ENCODE measurements around the gene DAAM1. TPM values are rescaled to one million over a fixed set of nuclear protein-coding genes. Genes with fewer than 3 reads are reported as not detected.
A peak's percentile ranks its signal among the peaks of the same experiment; 100 is the strongest.

The DAAM1 gene
- polyA plus RNA-seq, 5 donors = 33.6 to 64.3 (median 55.8) TPM

DNA sequence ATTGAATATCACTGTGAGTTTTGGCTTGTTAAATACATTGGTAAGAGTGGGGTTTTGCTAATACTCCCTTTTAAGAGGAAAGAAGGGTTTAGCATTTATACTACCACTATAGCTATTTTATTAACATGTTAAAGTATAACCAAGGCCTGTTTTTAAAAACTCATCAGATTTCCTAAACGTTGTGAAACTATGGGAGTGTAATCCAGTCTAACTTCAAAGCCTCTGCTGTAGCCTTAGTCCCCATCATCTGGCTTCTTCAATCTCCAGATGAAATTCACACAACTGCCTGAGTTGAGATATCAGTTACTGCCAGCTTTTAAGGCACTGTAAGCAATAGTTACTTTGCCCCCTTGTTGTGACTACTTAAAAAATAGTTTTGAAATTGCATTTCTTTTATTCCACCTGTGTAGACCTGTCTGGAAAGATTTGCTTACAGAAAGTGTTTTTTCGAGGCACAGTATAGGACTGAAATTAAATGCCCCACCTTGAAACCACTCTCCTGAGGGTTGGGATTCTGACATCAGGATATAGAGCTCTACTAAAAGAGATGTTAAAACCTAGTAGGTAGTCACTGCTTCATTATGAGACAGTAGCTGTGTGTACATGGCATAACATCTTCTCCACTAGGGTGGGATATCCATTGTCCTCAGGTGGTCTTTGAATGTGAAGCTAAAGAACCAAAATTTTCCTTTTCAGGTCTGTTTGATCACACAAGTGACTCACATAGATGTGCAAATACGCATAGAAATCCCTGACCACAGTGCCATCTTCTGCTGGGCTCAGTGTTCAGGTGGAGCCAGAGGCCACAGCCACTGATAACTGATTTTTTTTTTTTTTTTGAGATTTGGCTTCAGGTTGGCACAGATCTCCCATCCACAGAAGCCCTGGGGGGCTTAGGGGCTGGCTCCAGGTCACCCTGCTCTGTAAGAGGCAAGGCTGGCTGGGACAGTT is 125.5 kb downstream of the DAAM1 start:
- DNase-seq = no peak

DNA sequence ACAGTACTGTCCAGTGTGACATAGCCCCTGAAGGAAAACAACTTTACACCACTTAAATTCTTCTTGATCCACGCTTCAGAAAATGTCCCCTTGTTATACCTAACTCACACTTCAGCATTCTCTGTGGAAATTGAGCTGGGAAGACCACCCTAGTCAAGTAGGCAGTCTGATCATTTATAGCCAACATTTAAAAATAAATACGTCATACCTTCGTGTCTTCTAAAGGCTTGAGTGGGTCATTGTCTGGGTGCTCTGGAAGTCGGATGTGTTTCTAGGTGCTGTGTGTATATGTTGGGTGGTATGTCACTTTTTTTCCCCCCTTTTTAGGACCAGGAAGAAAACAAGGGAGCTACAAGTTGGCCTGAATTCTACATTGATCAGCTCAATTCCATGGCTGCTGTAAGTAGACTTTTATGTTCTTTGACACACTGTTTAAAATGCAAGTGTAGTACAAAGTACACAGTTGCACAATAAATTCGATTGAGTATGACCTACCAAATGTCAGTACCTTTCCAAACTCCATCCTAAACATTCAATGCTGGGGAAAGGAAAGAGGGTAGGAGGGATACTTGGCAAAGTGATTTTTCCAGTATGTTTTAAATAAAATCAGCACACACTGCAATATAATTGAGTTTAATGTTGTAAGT is 126.6 kb downstream of the DAAM1 start:
- no peak for DNase-seq

DNA sequence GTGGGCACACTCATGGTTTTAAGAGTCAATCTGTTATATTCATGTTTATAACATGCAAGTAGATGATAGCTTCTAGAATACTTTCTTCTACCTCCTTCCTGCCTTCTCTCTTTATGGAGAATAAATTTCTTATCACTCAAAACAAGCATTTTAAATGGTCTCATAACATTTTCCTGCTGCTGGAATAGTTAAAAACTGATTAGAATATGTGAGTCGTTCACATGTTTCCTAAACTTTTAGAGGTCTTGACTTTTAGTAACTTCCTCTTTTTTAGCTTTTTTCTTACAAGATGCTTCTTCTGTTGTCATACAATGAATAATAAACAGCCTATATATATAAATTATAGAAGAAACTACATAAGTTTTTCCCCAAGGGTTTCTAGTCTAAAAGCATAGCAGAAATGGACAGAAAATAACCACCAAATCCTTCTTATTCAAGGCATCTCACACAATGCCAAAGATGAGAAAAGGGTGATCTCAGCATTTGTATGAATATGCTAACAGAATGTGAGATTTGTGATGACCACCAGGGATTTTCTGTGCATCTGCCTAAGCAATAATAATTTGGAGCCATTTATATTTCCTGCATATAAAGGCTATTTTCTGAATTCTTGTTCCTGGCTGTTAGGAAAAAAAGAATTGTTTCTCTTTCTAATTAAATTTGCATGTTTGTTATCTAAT is 127.8 kb downstream of the DAAM1 start:
- DNase-seq = no peak

DNA sequence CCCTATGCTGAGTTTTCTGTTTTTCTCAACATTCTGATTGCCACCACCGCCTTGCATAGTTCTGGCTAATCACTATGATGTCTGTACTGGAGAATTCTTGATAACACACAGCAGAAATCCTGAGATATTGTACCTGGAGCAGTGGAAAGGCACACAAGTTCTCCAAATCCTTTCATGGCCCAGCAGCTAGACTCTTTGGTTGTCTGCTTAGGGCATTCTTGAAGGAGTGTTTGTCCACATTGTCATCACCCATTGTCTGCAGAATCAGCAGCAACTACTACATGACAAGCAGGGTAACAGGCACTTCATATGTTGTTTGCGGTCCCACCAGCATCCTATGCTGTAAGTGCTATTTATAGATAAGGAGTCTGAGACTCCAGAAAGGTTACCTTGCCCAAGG is 128.9 kb downstream of the DAAM1 start:
- no peak for DNase-seq

DNA sequence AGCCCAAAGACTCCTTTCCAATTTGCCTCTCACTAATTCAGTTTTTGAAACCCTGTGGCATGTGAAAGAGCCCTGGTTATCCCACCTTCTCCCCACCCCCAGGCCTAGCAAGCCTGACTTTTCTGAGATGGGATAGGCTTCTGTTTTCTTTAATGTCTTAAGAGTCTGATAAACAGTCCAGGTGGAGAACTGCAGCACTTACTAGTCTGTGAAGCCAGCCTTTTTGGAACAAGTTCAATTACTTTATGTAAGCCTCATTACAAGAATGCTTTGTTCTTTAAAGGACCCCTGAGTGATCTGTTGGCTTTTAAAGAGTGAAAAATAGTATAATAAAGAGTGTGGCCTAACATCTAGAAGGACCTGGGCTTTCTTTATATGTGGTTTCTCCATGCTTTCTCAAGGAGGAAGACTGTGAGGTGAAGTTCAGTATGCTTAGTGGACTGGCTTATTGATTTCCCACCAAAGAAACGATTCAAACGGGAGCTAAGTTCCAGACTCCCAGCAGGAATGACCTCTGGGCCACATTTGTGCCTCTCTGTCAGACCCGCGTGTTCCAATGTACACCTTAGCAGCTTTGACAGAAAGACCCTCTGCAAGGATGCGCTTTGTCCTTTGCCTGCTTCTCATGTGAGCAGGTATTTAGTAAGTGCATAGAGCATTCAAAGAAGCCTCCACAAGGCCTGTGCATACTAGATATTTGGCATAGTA is 129.5 kb downstream of the DAAM1 start:
- no peak for DNase-seq

DNA sequence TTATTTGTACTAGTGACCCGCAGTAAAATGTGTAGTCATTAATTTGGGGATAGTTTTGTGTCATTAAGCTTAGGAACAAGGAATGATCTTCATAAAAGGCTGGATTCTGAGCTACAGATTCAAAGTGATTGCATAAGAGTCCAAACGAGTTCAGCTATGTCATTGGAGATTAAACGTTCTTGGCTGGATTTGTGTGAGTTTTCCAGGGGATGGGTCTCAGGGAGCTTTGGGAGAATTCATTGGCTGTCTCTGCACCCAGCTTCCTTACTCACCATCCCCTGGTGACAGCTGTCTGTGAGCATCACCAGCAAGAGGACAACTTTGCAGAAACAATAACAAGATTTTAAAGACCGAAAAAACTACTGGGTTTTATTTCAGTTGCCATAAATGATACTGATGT is 130.4 kb downstream of the DAAM1 start:
- no peak for DNase-seq

DNA sequence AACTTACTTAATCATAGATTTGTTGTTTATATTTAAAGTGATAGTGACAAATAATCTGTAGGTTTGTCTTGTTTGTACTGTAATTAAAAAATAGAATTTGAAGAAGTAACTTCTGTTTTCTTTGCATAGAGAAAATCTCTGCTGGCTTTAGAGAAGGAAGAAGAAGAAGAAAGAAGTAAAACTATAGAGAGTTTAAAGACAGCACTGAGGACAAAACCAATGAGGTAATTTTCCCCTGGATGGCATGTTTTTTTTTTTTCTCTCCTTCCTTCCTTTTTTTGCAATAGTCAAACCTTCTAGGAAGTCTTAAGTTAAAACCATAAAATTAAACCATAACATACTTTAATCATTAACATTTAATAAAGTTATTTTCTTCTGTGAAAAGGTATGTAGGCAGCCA is 131.9 kb downstream of the DAAM1 start:
- DNase-seq = no peak

DNA sequence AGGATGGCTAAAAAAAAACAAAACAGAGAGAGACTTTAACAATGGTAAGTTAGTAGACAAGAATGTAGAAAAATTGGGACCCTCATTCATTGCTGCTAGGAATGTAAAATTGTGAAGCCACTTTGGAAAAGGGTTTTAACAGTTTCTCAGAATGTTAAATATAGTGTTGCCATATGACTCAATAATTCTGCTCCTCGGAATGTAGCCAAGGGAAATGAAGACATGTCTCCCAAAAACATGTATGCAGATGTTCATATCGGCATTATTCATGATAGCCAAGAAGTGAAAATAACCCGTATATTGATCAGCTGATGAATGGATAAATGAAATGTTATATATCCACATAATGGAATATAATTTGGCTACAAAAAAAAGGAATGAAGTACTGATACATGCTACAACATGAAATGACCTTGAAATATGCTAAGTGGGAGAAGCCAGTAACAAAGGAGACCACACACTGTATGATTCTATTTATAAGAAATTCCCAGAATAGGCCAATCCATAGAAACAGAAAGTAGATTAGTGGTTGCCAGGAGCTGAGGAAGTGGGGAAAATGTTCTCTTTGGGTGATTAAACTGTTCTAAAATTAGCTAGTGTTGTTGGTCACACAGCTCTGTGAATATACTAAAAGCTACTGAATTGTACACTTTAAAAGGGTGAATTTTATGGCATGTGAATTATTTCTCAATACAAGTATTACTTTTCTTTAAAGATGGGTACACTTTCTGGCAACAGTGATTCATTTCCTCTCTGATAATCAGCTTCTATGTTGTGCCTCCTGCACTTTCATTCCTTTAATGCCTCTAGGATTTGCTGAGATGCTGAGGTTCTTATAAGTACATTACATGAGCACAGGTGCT is 132.5 kb downstream of the DAAM1 start:
- peak in 1 of 2 donors; percentile 59 for DNase-seq

DNA sequence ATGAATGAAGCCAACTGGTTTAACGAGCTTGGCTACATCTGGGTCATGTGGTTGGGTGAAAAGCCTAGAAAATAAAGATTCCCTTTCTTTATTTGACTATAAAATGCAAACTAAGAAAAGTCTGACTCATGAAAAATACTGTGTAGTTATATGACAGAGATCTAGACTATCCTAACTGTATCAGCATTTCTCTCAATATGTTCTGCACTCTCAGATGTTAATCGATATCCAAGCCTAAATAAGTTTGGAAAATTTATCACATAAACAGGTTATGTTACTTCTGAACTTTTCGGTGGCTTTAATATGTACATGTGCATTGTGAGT is 133.1 kb downstream of the DAAM1 start:
- DNase-seq = no peak

DNA sequence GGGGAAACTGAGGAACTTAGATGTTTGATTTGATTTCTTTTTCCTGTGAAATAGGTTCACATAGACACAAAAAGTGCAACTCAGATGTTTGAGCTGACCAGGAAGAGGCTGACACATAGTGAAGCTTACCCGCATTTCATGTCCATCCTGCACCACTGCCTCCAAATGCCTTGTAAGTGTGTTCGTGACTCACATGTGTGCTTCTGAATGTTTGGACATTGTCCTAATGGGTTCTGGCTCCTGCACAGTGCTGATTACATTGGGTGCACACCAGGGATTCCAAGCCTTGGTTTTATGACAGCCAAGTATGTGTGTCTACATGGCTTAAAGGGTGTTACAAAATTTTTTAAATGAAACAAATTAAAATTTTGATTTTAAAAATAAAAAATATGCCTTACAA is 137.4 kb downstream of the DAAM1 start:
- no peak for DNase-seq

DNA sequence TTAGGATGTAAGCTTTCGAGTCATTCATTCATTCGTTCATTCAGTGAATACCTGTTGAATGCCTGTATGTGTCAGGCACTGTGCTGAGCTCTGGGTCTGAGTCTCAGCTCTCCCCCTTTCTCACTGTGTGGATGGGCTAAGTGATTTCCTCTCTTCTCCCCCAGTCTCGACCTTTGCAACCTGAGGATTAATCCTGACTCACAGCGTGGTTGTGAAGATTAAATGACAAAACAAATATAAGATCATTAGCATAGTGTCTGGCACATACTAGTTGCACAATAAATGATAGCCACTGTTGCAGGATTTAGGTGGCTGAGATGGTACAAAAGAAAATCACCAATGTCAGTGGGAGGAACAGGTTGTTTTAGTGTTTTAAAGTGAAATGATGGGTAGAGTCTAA is 140.0 kb downstream of the DAAM1 start:
- no peak for DNase-seq

DNA sequence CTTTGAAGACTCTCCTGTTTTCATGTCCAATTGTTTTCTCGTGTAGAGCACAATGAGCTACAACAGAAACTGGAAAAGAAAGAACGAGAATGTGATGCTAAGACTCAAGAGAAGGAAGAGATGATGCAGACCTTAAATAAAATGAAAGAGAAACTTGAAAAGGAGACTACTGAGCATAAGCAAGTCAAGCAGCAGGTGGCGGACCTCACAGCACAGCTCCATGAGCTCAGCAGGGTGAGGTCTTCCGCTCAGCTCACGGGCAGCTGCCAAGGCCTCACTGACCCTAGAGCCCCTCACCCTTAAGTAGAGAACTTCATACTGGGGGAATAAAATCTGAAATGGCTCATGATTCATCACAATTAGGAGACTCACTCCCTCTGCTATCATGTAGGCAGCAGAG is 142.0 kb downstream of the DAAM1 start:
- peak; percentile 81 to 82 for DNase-seq

DNA sequence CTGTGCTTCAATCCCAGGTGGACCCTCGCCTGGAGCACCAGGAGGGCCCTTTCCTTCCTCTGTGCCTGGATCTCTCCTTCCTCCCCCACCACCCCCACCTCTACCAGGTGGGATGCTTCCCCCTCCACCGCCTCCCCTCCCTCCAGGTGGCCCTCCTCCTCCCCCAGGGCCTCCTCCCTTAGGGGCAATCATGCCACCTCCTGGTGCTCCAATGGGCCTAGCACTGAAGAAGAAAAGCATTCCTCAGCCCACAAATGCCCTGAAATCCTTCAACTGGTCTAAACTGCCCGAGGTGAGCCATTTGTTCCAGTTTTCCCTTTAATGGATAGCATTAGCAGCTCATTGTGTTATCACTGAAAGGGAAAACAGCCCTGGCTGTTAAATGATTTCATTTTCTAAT is 142.8 kb downstream of the DAAM1 start:
- no peak for DNase-seq

DNA sequence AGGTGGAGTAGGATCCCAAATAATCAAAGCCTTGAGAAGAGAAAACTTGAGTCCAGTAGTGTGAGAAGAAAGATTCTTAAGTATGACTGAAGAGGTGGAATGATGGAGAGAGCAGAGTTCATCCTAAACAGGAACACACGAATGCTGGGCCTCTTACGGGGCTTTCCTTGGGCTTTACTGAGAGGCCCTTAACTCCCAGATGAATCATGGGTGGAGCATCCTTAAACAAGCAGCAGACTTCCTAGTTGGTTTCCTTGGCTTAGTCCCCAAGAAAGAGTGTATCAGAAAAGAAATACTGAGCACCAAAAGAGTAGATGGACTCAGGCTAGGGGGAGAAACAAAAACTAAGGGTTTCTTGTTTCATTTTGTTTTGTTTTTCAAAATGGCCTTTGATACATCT is 144.3 kb downstream of the DAAM1 start:
- no peak for DNase-seq

DNA sequence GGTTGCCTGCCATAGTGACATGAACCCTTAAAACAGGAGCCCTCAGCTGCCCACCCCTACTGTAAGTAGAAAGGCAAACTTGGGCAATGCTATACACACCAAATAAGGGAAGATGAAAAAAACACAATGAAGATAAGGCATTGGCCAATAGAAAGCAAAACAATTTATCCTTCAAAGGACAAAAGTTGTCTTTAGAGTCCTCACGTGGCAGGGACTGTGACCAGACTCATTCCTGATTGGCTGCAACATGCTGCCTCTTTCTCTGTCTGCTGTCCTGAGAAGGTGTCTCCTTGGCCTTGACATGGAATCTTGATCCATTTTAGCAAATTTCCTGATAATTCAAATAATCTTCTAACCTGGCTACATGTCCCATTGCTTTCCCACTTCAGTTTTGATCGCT is 144.8 kb downstream of the DAAM1 start:
- DNase-seq = no peak

DNA sequence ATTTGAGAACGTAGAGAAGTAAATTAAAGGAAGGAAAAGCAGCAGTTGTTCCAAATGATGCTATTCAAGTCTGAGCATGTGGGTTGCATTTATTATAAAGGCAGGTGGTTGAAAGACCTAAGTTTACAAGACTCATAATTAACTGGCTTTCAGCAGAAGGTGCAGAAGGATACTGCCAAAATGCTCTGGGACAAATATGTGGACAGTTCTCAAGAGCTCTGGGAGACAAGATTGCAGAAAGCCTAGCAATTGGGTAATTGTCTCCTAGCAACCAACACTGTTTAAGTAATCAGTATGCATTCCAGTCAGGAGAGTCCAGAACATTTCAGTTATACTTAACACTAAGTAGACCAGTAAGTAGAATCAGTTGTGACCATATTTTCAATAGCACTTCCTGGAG is 145.2 kb downstream of the DAAM1 start:
- DNase-seq = peak; percentile 82 to 89

DNA sequence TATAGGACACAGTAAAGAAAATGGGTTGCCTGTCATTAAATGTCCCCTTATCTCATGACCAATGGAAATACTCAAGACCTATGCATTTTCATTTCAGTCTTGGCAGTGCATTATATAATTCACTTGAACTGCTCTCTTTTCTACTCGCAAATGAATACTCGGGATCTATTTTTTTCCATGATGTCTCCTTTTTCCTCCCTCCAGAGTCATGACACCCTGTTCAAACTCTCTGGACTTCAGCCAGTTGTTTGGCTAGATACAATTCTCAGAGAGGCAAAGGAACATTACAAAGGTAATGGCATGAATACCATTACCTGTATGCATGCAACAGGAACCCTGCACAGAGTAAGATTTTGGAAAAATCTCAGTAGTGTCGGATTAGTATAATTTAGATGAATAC is 145.8 kb downstream of the DAAM1 start:
- DNase-seq = no peak

DNA sequence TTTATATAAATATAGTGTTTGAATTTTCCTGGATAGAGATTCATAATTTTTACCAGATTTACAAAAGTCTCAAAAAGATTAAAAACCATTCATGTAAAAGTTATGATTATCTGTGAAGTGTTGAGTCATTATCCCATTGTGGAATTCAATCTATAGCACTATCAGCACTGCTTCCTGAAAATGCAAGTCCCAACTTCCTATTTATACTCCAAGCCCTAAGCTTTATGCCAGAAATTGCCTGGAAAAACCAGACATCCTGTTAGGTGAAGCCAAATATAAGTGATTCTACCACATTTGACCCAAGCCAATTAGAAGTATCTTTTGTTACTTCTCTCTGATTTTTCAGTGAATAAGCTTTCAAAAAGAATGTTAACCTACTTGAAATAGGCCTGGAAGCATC is 147.6 kb downstream of the DAAM1 start:
- DNase-seq = no peak

DNA sequence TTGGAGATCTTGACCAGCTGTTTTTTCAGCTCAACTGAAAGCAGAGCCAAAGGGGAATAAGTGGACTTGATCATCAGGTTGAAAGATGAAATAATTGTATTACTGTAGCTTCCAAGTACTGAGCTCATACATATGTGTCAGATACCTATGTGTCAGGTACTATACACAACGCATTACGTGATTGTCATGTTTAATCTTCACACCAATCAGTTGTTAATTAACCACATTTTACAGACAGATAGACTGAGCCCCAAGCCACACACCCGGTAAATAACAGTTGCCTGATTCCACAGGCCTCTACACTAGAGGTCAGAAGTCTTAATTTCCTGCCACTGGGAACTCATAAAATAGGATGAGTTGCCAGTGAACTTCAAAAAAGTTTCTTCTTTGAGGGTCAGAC is 148.2 kb downstream of the DAAM1 start:
- no peak for DNase-seq

DNA sequence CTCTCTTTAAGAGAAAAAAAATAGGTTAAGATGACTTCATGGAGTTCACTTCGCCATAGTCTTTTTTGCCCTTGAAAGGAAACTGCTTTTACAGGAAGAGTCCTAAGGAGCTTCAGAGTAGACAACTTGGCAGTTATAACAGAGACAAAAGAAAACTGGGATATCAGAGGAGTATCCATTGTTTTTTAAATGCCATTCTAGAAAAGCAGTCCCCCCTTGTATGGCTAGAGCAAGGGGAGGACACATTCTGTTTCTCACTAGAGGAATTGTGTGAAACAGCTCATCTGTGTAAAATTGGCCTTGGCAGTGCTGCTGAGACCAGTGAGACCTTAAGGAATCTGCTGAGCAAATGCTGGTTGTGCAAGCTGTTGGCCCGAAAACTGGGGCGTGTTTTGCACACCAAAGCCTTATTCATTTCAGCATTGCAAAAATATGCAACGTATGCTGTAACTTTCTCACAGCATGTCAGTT is 148.7 kb downstream of the DAAM1 start:
- peak; percentile 71 to 81 for DNase-seq

DNA sequence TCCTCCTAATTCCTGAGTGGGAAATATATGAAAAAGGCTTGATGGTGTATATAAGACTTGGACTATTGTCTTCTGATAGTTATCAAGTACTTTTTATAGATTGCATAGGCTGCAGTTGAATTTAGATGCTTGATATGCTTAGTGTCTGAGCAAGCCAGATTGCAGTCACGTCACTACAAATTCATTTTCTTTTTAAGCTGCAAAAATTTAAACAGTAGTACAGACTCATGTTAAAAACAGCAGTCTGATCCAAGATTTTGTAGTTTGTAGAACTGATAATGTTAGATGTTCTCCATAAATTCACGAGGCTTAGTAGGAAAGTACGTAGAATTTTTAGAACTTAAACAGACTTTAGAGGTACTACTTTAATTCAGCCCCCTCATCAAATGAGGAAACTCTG is 150.3 kb downstream of the DAAM1 start:
- no peak for DNase-seq
